Osteocyte (in vitro differentiated cells): ENCODE measurements around the gene CMPK2. TPM values are rescaled to one million over a fixed set of nuclear protein-coding genes. Genes with fewer than 3 reads are reported as not detected.

Source experiments
- DNase-seq: peaks from one replicate; pipeline ENCODE4 v3.0.0; 2021; ENCODE audit warnings: mixed read lengths; ENCODE audit not compliant: unreplicated experiment; ENCODE audit errors: extremely low spot score
- H3K27ac Mint-ChIP-seq: one replicate; pipeline ENCODE4 v1.8.0; 2021; ENCODE audit warnings: mild to moderate bottlenecking, mixed read lengths; ENCODE audit not compliant: unreplicated experiment
- H3K27me3 Mint-ChIP-seq: one replicate; pipeline ENCODE4 v1.8.0; 2021; ENCODE audit warnings: mixed read lengths; ENCODE audit not compliant: unreplicated experiment
- H3K36me3 Mint-ChIP-seq: one replicate; pipeline ENCODE4 v1.8.0; 2021; ENCODE audit warnings: mixed read lengths; ENCODE audit not compliant: unreplicated experiment
- H3K4me1 Mint-ChIP-seq: one replicate; pipeline ENCODE4 v1.8.0; 2021; ENCODE audit warnings: mixed read lengths; ENCODE audit not compliant: unreplicated experiment
- H3K4me3 Mint-ChIP-seq: one replicate; pipeline ENCODE4 v1.8.0; 2021; ENCODE audit warnings: mild to moderate bottlenecking, moderate library complexity, mixed read lengths; ENCODE audit not compliant: unreplicated experiment
- H3K9me3 Mint-ChIP-seq: one replicate; pipeline ENCODE4 v1.8.0; 2021; ENCODE audit warnings: mixed read lengths; ENCODE audit not compliant: unreplicated experiment
- total RNA-seq: library from RNA; stranded (reverse); gene quantifications from 2 replicates; pipeline ENCODE4 v1.2.1, GENCODE V29; 2021
- TF ChIP-seq, protein P1 (sequence below): fragments of 200-600 bp; sonication (generic); IDR thresholded peaks from 2 replicates; pipeline ENCODE4 v1.5.0; 2021; ENCODE audit warnings: antibody characterized with exemption, mild to moderate bottlenecking, moderate library complexity

CMPK2 gene
- total RNA-seq, 1 donor from 2014 or later: 1.1 TPM

- Mint-ChIP-seq H3K4me3 (no peak overlapping the region), H3K9me3 (no peaks in the 10 kb centered on the region), H3K27me3 (peaks cover 38% of the 10 kb centered on the region), H3K27ac (no peak overlapping the region), H3K4me1 (no peaks in the 10 kb centered on the region), H3K36me3 (no peaks in the 10 kb centered on the region)
- TF ChIP-seq, protein P1, sequence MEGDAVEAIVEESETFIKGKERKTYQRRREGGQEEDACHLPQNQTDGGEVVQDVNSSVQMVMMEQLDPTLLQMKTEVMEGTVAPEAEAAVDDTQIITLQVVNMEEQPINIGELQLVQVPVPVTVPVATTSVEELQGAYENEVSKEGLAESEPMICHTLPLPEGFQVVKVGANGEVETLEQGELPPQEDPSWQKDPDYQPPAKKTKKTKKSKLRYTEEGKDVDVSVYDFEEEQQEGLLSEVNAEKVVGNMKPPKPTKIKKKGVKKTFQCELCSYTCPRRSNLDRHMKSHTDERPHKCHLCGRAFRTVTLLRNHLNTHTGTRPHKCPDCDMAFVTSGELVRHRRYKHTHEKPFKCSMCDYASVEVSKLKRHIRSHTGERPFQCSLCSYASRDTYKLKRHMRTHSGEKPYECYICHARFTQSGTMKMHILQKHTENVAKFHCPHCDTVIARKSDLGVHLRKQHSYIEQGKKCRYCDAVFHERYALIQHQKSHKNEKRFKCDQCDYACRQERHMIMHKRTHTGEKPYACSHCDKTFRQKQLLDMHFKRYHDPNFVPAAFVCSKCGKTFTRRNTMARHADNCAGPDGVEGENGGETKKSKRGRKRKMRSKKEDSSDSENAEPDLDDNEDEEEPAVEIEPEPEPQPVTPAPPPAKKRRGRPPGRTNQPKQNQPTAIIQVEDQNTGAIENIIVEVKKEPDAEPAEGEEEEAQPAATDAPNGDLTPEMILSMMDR: no peak
- no peak for DNase-seq
These were observed 19.8 kb upstream of the CMPK2 start for GRCh38 chr2:6885551-6885950.

DNA sequence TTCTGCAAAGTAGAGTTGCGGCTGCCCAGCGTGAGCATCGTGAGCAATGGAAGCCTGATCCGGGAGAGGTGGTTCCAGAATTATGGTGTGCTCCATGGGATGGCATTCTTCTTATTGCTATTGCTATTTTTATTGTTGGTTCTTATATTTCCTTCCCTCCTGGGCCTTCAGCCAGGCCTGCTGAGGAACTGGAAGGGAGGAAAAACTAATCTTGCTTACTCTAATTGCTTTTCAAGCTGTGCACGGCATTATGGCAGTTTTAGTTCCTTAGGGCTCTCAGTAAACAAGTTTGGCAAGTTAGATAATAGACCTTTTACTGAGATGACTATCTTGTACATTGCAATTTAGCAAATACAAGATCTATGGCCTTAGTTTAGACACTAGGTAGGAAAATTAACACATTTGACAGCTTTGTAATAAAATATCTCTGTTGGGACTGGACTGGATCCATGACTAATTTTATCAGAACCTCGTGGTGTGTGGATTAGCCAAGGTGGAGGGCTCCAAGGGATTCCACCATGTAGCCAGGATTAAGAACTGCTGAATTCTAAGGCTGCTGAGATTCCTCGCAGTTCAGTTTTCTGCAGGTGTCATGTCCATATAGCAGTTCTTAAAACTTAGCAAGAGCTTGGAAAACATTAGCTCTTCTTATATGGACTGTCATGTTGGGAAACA is 17.9 kb upstream of the CMPK2 start:
- Mint-ChIP-seq H3K4me3 (no peak overlapping the region), H3K27ac (no peak overlapping the region), H3K4me1 (no peaks in the 10 kb centered on the region), H3K9me3 (no peaks in the 10 kb centered on the region), H3K27me3 (peaks cover 36% of the 10 kb centered on the region), H3K36me3 (no peaks in the 10 kb centered on the region)
- TF ChIP-seq, protein P1: no peak
- no peak for DNase-seq

DNA sequence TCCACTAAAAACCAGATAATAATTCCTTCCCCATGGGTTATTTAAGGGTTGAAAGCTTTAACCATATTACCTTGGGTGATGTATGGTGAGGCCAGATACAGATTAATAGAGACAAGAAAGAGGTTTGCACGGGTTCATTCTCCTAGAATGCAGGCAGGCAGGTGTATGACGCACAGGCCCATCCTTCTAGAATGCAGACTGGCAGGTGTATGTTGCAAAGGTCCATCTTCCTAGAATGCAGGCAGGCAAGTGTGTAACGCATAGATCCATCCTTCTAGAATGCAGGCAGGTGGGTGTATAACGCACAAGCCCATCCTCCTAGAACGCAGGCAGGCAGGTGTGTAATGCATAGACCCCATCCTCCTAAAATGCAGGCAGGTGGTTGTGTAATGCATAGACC is 15.8 kb upstream of the CMPK2 start:
- Mint-ChIP-seq H3K4me3 (no peak overlapping the region), H3K36me3 (no peaks in the 10 kb centered on the region), H3K9me3 (no peaks in the 10 kb centered on the region), H3K27ac (no peak overlapping the region), H3K27me3 (peaks cover 32% of the 10 kb centered on the region), H3K4me1 (no peaks in the 10 kb centered on the region)
- TF ChIP-seq, protein P1: no peak
- DNase-seq: no peak

GRCh38 chr2:6881046-6881445 is 15.3 kb upstream of the CMPK2 start:
- no peak for DNase-seq
- no peaks in the 10 kb centered on the region for H3K36me3 Mint-ChIP-seq
- H3K4me1 Mint-ChIP-seq: no peaks in the 10 kb centered on the region
- H3K4me3 Mint-ChIP-seq: no peak overlapping the region
- H3K9me3 Mint-ChIP-seq: no peaks in the 10 kb centered on the region
- no peak overlapping the region for H3K27ac Mint-ChIP-seq
- peaks cover 32% of the 10 kb centered on the region for H3K27me3 Mint-ChIP-seq
- TF ChIP-seq, protein P1: no peak

- Mint-ChIP-seq H3K27me3 (peaks cover 29% of the 10 kb centered on the region), H3K4me3 (no peak overlapping the region), H3K4me1 (no peaks in the 10 kb centered on the region), H3K36me3 (no peaks in the 10 kb centered on the region), H3K9me3 (no peaks in the 10 kb centered on the region), H3K27ac (no peak overlapping the region)
- no peak for DNase-seq
- TF ChIP-seq, protein P1: no peak
These were observed 14.6 kb upstream of the CMPK2 start for GRCh38 chr2:6880200-6880733.
